GM13977 (cell line): ENCODE results near the gene METTL5.

ENCODE experiments used
- DNase-seq: peaks from one replicate; pipeline ENCODE4 v3.0.0; 2012; ENCODE audit warnings: low spot score
- CTCF ChIP-seq: IDR thresholded peaks from 2 replicates; pipeline ENCODE4 v1.5.1; 2012; ENCODE audit warnings: mild to moderate bottlenecking, control low read depth; ENCODE audit not compliant: insufficient read depth; ENCODE audit errors: extremely low read depth, missing control alignments
- in situ Hi-C: fragments of 300-500 bp; cut with MboI; formaldehyde crosslinking; loops from one replicate; pipeline ENCODE4 v1.12.0; 2022; ENCODE audit warnings: low sequenced_read_pairs, low pct_unique_long_range_greater_than_20kb, mixed read lengths, inconsistent platforms; ENCODE audit not compliant: unreplicated experiment

The METTL5 gene

GRCh38 chr2:169798718-169799592, 25.8 kb downstream of the METTL5 start, which contains the start of gene SSB:
SSB (plus strand) TSS chr2:169798871; CDS start chr2:169800961, 2,090 bp downstream.
- DNase-seq: peak; percentile 94
- no peak for TF ChIP-seq CTCF
- in situ Hi-C loops: loop anchor here (25.0 kb wide), 1 partner anchor 262 kb away; no protein-coding TSS in a partner anchor

- DNase-seq: no peak
- no peak for TF ChIP-seq CTCF
- in situ Hi-C loops: loop anchor here (25.0 kb wide), 1 partner anchor 261 kb away; no protein-coding TSS in a partner anchor
Observed at GRCh38 chr2:169798397-169798717, 26.3 kb downstream of the METTL5 start.

- in situ Hi-C loops: loop anchor here (25.0 kb wide), 1 partner anchor 260 kb away; no protein-coding TSS in a partner anchor
- TF ChIP-seq CTCF: no peak
- DNase-seq: no peak
Observed at GRCh38 chr2:169797601-169798000, 27.1 kb downstream of the METTL5 start.

- DNase-seq: no peak
- in situ Hi-C loops: loop anchor here (25.0 kb wide), 1 partner anchor 259 kb away; no protein-coding TSS in a partner anchor
Observed at GRCh38 chr2:169796441-169796840, 28.3 kb downstream of the METTL5 start.

GRCh38 chr2:169795181-169795580, 29.5 kb downstream of the METTL5 start:
- in situ Hi-C loops: loop anchor here (25.0 kb wide), 1 partner anchor 258 kb away; no protein-coding TSS in a partner anchor
- DNase-seq: no peak
- no peak for TF ChIP-seq CTCF

More at GRCh38 chr2:169796441-169796840, 28.3 kb downstream of the METTL5 start:
- TF ChIP-seq CTCF: no peak

- in situ Hi-C loops: loop anchor here (25.0 kb wide), 1 partner anchor 253 kb away; no protein-coding TSS in a partner anchor
- TF ChIP-seq CTCF: no peak
- DNase-seq: no peak
Observed at GRCh38 chr2:169790581-169790980, 34.1 kb downstream of the METTL5 start.
